ENCODE results near the gene PWWP2B. TPM values are rescaled to one million over a fixed set of nuclear protein-coding genes. Genes with fewer than 3 reads are reported as not detected.

The PWWP2B gene
- total RNA-seq, 4 donors from 2014 or later, result 11.8 to 25.5 (median 14.3) TPM

GRCh38 chr10:132389433-132390169 lies 7.4 kb upstream of the PWWP2B start:
- Histone ChIP-seq H3K27me3 (no peaks in the 10 kb centered on the region), H3K4me1 (peaks cover 7 to 15% (median 13%) of the 10 kb centered on the region in 4 donors), H3K4me3 (no peak overlapping the region), H3K9me3 (no peaks in the 10 kb centered on the region), H3K36me3 (no peaks in the 10 kb centered on the region), H3K27ac (replicated peaks in 1 of 4) (no peak overlapping the region)
- intact Hi-C loops (cut with DNase I), result loop anchor here (10.0 kb wide), 1 partner anchor 255 kb away; no protein-coding TSS in a partner anchor
- 72% methylated on average over 8 of the region's 16 CpGs for WGBS
- DNase-seq (ENCODE audit: extremely low spot score), result no peak
- no peak for TF ChIP-seq POLR2AphosphoS5 (IDR thresholded peaks at IDR 0.05)
- TF ChIP-seq POLR2A (IDR thresholded peaks at IDR 0.05; ENCODE audit: low read depth), result no peak
- TF ChIP-seq CTCF (IDR thresholded peaks at IDR 0.05), result no peak
- no peak for TF ChIP-seq EP300 (IDR thresholded peaks at IDR 0.05)

- Histone ChIP-seq H3K27me3 (no peaks in the 10 kb centered on the region), H3K36me3 (no peaks in the 10 kb centered on the region), H3K9me3 (no peaks in the 10 kb centered on the region), H3K4me3 (no peak overlapping the region), H3K27ac (replicated peaks in 1 of 4) (no peak overlapping the region), H3K4me1 (peaks cover 8 to 21% (median 19%) of the 10 kb centered on the region in 4 donors)
- WGBS, result 80% methylated on average over 6 of the region's 8 CpGs
- intact Hi-C loops (cut with DNase I), result no loop called here
- no peak for DNase-seq (ENCODE audit: extremely low spot score)
- no peak for TF ChIP-seq POLR2A (IDR thresholded peaks at IDR 0.05; ENCODE audit: low read depth)
Measured at GRCh38 chr10:132390170-132390920, 6.7 kb upstream of the PWWP2B start.

GRCh38 chr10:132390921-132391675 lies 5.9 kb upstream of the PWWP2B start:
- H3K4me1 ChIP-seq, result peaks cover 15 to 29% (median 26%) of the 10 kb centered on the region in 4 donors
- no peaks in the 10 kb centered on the region for H3K36me3 ChIP-seq
- no peak overlapping the region for H3K27ac ChIP-seq (replicated peaks in 1 of 4)
- 82% methylated on average over 15 of the region's 19 CpGs for WGBS
- H3K9me3 ChIP-seq, result no peaks in the 10 kb centered on the region
- no peak overlapping the region for H3K4me3 ChIP-seq
- no peak for DNase-seq (ENCODE audit: extremely low spot score)
- TF ChIP-seq POLR2A (IDR thresholded peaks at IDR 0.05; ENCODE audit: low read depth), result no peak
- no peak for TF ChIP-seq POLR2AphosphoS5 (IDR thresholded peaks at IDR 0.05)
- no peak for TF ChIP-seq CTCF (IDR thresholded peaks at IDR 0.05)
- no peak for TF ChIP-seq EP300 (IDR thresholded peaks at IDR 0.05)
- no peaks in the 10 kb centered on the region for H3K27me3 ChIP-seq
- intact Hi-C loops (cut with DNase I), result no loop called here

- 80% methylated on average over 4 of the region's 4 CpGs for WGBS
- intact Hi-C loops (cut with DNase I), result no loop called here
- H3K4me1 ChIP-seq, result peaks cover 15 to 34% (median 30%) of the 10 kb centered on the region in 4 donors
- no peak for DNase-seq (ENCODE audit: extremely low spot score)
- H3K27ac ChIP-seq (replicated peaks in 1 of 4), result no peak overlapping the region
- no peaks in the 10 kb centered on the region for H3K27me3 ChIP-seq
- no peak for TF ChIP-seq POLR2AphosphoS5 (IDR thresholded peaks at IDR 0.05)
- TF ChIP-seq EP300 (IDR thresholded peaks at IDR 0.05), result no peak
- no peak for TF ChIP-seq CTCF (IDR thresholded peaks at IDR 0.05)
- TF ChIP-seq POLR2A (IDR thresholded peaks at IDR 0.05; ENCODE audit: low read depth), result no peak
- no peak overlapping the region for H3K4me3 ChIP-seq
- H3K36me3 ChIP-seq, result no peaks in the 10 kb centered on the region
- no peaks in the 10 kb centered on the region for H3K9me3 ChIP-seq
Measured at GRCh38 chr10:132391676-132392020, 5.4 kb upstream of the PWWP2B start.

Measured in esophagus muscularis mucosa (tissue), 4 donors.